Measurements from ENCODE around the gene MPPED1.

DNA sequence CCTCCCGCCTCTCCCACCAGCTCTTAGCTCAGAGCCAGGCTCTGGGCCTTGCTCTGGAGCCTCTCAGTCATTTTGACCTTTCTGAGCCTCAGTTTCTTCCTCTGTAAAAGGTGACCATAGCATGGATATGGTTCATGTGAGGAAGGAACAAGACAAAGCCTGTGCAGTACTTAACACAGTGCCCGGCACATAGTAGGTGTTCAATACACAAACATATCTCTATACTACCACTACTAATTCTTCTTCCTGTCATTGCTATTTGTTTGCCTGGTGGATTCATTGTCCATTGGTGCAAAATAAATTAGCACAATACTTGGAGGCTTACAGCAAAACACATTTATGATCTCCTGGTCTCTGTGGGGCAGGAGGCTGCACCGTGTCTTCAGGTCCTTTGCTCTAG is 21.6 kb upstream of the MPPED1 start:
- TF ChIP-seq, protein P1, sequence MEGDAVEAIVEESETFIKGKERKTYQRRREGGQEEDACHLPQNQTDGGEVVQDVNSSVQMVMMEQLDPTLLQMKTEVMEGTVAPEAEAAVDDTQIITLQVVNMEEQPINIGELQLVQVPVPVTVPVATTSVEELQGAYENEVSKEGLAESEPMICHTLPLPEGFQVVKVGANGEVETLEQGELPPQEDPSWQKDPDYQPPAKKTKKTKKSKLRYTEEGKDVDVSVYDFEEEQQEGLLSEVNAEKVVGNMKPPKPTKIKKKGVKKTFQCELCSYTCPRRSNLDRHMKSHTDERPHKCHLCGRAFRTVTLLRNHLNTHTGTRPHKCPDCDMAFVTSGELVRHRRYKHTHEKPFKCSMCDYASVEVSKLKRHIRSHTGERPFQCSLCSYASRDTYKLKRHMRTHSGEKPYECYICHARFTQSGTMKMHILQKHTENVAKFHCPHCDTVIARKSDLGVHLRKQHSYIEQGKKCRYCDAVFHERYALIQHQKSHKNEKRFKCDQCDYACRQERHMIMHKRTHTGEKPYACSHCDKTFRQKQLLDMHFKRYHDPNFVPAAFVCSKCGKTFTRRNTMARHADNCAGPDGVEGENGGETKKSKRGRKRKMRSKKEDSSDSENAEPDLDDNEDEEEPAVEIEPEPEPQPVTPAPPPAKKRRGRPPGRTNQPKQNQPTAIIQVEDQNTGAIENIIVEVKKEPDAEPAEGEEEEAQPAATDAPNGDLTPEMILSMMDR (conservative IDR thresholded peaks at IDR 0.05; ENCODE audit: low read depth, low read length), result no peak
- no peak for TF ChIP-seq EZH2 (IDR thresholded peaks at IDR 0.05; ENCODE audit: borderline replicate concordance, low read depth, low read length, poor library complexity, severe bottlenecking)

Measured in A673 (cell line).